GM23338 (cell line): ENCODE results near the gene TTC39B. TPM values are rescaled to one million over a fixed set of nuclear protein-coding genes. Genes with fewer than 3 reads are reported as not detected.

Source experiments
- ATAC-seq: fragments of 200-7000 bp; cut with Tn5 transposase; 3 replicates; pipeline ENCODE4 v1.9.1; 2020
- DNase-seq: peaks from one replicate; pipeline ENCODE4 v3.0.0-alpha.2; 2015; ENCODE audit warnings: low spot score
- H2AFZ ChIP-seq: fragments of 200-600 bp; sonication (generic); 2 replicates; pipeline ENCODE4 v1.8.0; 2016; ENCODE audit warnings: antibody characterized with exemption, mild to moderate bottlenecking, moderate library complexity
- H3F3A ChIP-seq: fragments of 200-600 bp; sonication (generic); replicated peaks from 2 replicates; pipeline ENCODE4 v1.8.0; 2017; ENCODE audit warnings: antibody characterized with exemption, mixed run types, low read depth
- H3K27ac ChIP-seq: fragments of 200-600 bp; sonication (generic); 2 replicates; pipeline ENCODE4 v1.6.1; 2016; ENCODE audit warnings: low read depth
- H3K27me3 ChIP-seq: fragments of 200-600 bp; sonication (generic); 2 replicates; pipeline ENCODE4 v1.8.0; 2016; ENCODE audit warnings: mild to moderate bottlenecking, mixed run types, moderate library complexity; ENCODE audit not compliant: insufficient read depth
- H3K36me3 ChIP-seq: fragments of 200-600 bp; sonication (generic); 2 replicates; pipeline ENCODE4 v1.8.0; 2016; ENCODE audit warnings: mild to moderate bottlenecking; ENCODE audit not compliant: insufficient read depth
- H3K4me1 ChIP-seq: fragments of 200-600 bp; sonication (generic); 2 replicates; pipeline ENCODE4 v1.8.0; 2016; ENCODE audit warnings: mild to moderate bottlenecking, moderate library complexity; ENCODE audit not compliant: insufficient read depth
- H3K4me2 ChIP-seq: fragments of 200-600 bp; sonication (generic); 2 replicates; pipeline ENCODE4 v1.7.1; 2017; ENCODE audit warnings: mixed run types
- H3K4me3 ChIP-seq: fragments of 200-600 bp; sonication (generic); 2 replicates; pipeline ENCODE4 v1.6.1; 2016; ENCODE audit warnings: mixed run types
- H3K79me2 ChIP-seq: fragments of 200-600 bp; sonication (generic); replicated peaks from 2 replicates; pipeline ENCODE4 v1.8.0; 2017; ENCODE audit warnings: mild to moderate bottlenecking; ENCODE audit not compliant: insufficient read depth
- H3K9me2 ChIP-seq: fragments of 200-600 bp; sonication (generic); 2 replicates; pipeline ENCODE4 v1.8.0; 2017; ENCODE audit not compliant: insufficient read depth
- H4K20me1 ChIP-seq: fragments of 200-600 bp; sonication (generic); replicated peaks from 2 replicates; pipeline ENCODE4 v1.8.0; 2017; ENCODE audit warnings: mild to moderate bottlenecking; ENCODE audit not compliant: insufficient read depth
- H3K27ac Mint-ChIP-seq: 2 replicates; pipeline ENCODE4 v1.8.0; 2020; ENCODE audit warnings: inconsistent platforms, mild to moderate bottlenecking, moderate library complexity, mixed read lengths
- H3K27me3 Mint-ChIP-seq: 3 replicates; pipeline ENCODE4 v1.8.0; 2022; ENCODE audit warnings: low read depth, mild to moderate bottlenecking, moderate library complexity, mixed read lengths, inconsistent platforms; ENCODE audit not compliant: insufficient read depth, poor library complexity
- H3K36me3 Mint-ChIP-seq: 3 replicates; pipeline ENCODE4 v1.8.0; 2021; ENCODE audit warnings: low read depth, mild to moderate bottlenecking, inconsistent platforms, moderate library complexity, mixed read lengths
- H3K4me1 Mint-ChIP-seq: 3 replicates; pipeline ENCODE4 v1.8.0; 2020; ENCODE audit warnings: mild to moderate bottlenecking, inconsistent platforms, mixed read lengths
- H3K4me3 Mint-ChIP-seq: 3 replicates; pipeline ENCODE4 v1.8.0; 2021; ENCODE audit warnings: moderate library complexity, mild to moderate bottlenecking, inconsistent platforms, mixed read lengths
- H3K9me3 Mint-ChIP-seq: 3 replicates; pipeline ENCODE4 v1.8.0; 2020; ENCODE audit warnings: moderate library complexity, mild to moderate bottlenecking, inconsistent platforms, mixed read lengths
- ETS1 ChIP-seq: IDR thresholded peaks from 2 replicates; pipeline ENCODE4 v1.6.1; 2016; ENCODE audit warnings: antibody characterized with exemption
- EZH2 ChIP-seq: fragments of 200-600 bp; sonication (generic); IDR thresholded peaks from one replicate; pipeline ENCODE4 v1.8.0; 2017; ENCODE audit warnings: antibody characterized with exemption, mild to moderate bottlenecking, low read depth; ENCODE audit not compliant: unreplicated experiment
- JUNB ChIP-seq: IDR thresholded peaks from one replicate; pipeline ENCODE4 v1.6.1; 2016; ENCODE audit warnings: antibody characterized with exemption; ENCODE audit not compliant: unreplicated experiment
- NANOG ChIP-seq: IDR thresholded peaks from 2 replicates; pipeline ENCODE4 v1.6.1; 2016; ENCODE audit warnings: antibody characterized with exemption, borderline replicate concordance
- POLR2AphosphoS5 ChIP-seq: IDR thresholded peaks from 2 replicates; pipeline ENCODE4 v1.6.1; 2016; ENCODE audit warnings: antibody characterized with exemption, low read depth
- REST ChIP-seq: IDR thresholded peaks from one replicate; pipeline ENCODE4 v1.6.1; 2018; ENCODE audit warnings: antibody characterized with exemption; ENCODE audit not compliant: unreplicated experiment
- ZNF114 ChIP-seq: fragments of 250-450 bp; sonication (Bioruptor Pico); IDR thresholded peaks from 2 replicates; pipeline ENCODE4 v1.5.0; 2020; ENCODE audit warnings: mild to moderate bottlenecking, moderate library complexity
- ZNF331 ChIP-seq: fragments of 250-450 bp; sonication (Bioruptor Pico); IDR thresholded peaks from 2 replicates; pipeline ENCODE4 v1.5.0; 2020; ENCODE audit warnings: low read depth, mild to moderate bottlenecking, moderate library complexity
- ZNF462 ChIP-seq: fragments of 250-450 bp; sonication (Bioruptor Pico); IDR thresholded peaks from 2 replicates; pipeline ENCODE4 v1.5.0; 2020; ENCODE audit warnings: mild to moderate bottlenecking, moderate library complexity
- polyA plus RNA-seq: library from polyadenylated mRNA; unstranded; fragments of >200 nt; fragmentation: Nextera tagmentation; extraction: Ambion mirVana; gene quantifications from 2 replicates; pipeline ENCODE4 v1.2.1, GENCODE V29; 2016
- total RNA-seq: library from RNA; depleted of rRNA; stranded (reverse); fragments of >200 nt; shearing (Covaris generic); gene quantifications from 2 replicates; pipeline ENCODE4 v1.2.3, GENCODE V29; 2014

TTC39B gene
- total and polyA plus RNA-seq, 2 experiments from 2014 or later = 2.8 to 11.1 TPM

- no peak overlapping the region for H3K4me2 ChIP-seq
- H3K36me3 ChIP-seq = no peaks in the 10 kb centered on the region; the same call in 1 of the 2 replicates
- H3K9me2 ChIP-seq = 0 out of 2 replicates have a peak, but pooled peaks cover 4% of the 10 kb centered on the region
- no peak overlapping the region for H3K4me3 ChIP-seq
- H3K4me1 Mint-ChIP-seq = peaks cover 18% of the 10 kb centered on the region
- H3K9me3 Mint-ChIP-seq = no peaks in the 10 kb centered on the region; the same call in 2 of the 3 replicates
- H3K4me1 ChIP-seq = peaks cover 18% of the 10 kb centered on the region
- peaks cover 9% of the 10 kb centered on the region for H3K36me3 Mint-ChIP-seq
- DNase-seq = no peak
- no peak overlapping the region for H3K27ac ChIP-seq
- H3K27ac Mint-ChIP-seq = no peak overlapping the region
- H3K79me2 ChIP-seq = peaks cover 16% of the 10 kb centered on the region
- H2AFZ ChIP-seq = no peak overlapping the region; the same call in 1 of the 2 replicates
- H3F3A ChIP-seq = peaks cover 8% of the 10 kb centered on the region; the same call in 1 of the 2 replicates
- no peaks in the 10 kb centered on the region for H4K20me1 ChIP-seq
- TF ChIP-seq REST (no peak), EZH2 (no peak), ETS1 (no peak), ZNF331 (CRISPR knock-in tag) (no peak), NANOG (no peak), POLR2AphosphoS5 (no peak), ZNF114 (no peak), ZNF462 (no peak), JUNB (no peak)
- H3K4me3 Mint-ChIP-seq = no peak overlapping the region
- no peak for ATAC-seq
- peaks cover 8% of the 10 kb centered on the region for H3K27me3 Mint-ChIP-seq
- peaks cover 11% of the 10 kb centered on the region; the same call in 1 of the 2 replicates for H3K27me3 ChIP-seq
Observed at GRCh38 chr9:15308511-15308910, 1.5 kb upstream of the TTC39B start.
